CD14-positive monocyte (primary cell): ENCODE results near the gene DUS1L. TPM values are rescaled to one million over a fixed set of nuclear protein-coding genes. Genes with fewer than 3 reads are reported as not detected.

ENCODE experiments used
- DNase-seq, 3 donors: peaks; one replicate each; pipeline ENCODE4 v3.0.0-alpha.2; 2011 to 2022
- H2AFZ ChIP-seq: 2 replicates; pipeline ENCODE4 v1.6.0; 2012; ENCODE audit warnings: mild to moderate bottlenecking, low read depth, low read length, inconsistent platforms; ENCODE audit not compliant: insufficient read depth, poor library complexity, severe bottlenecking
- H3K27ac ChIP-seq, 2 donors: 1 replicate in 1 of 2; 2 replicates in 1 of 2; pipeline ENCODE4 v1.5.1; 2012 to 2013; ENCODE audit warnings: low read length in 2 of 2, control low read depth in 1 of 2, inconsistent platforms in 1 of 2, low read depth in 1 of 2, mild to moderate bottlenecking in 1 of 2
- H3K27me3 ChIP-seq, 2 donors: one replicate each; pipeline versions ENCODE4 v1.6.0 to v1.6.1; 2011 to 2013; ENCODE audit warnings: low read length in 2 of 2; ENCODE audit not compliant: control insufficient read depth in 2 of 2, insufficient read depth in 2 of 2
- H3K36me3 ChIP-seq, 2 donors: replicated peaks in 1 of 2; 1 replicate in 1 of 2; 2 replicates in 1 of 2; pipeline versions ENCODE4 v1.5.1 to v1.6.1; 2012 to 2013; ENCODE audit warnings: low read length in 2 of 2, control low read depth in 1 of 2, inconsistent platforms in 1 of 2, mild to moderate bottlenecking in 1 of 2; ENCODE audit not compliant: insufficient read depth in 2 of 2, control insufficient read depth in 1 of 2
- H3K4me1 ChIP-seq, 2 donors: 1 replicate in 1 of 2; 2 replicates in 1 of 2; pipeline versions ENCODE4 v1.5.1 to v1.6.1; 2012 to 2013; ENCODE audit warnings: low read length in 2 of 2, control low read depth in 1 of 2, inconsistent platforms in 1 of 2, mild to moderate bottlenecking in 1 of 2, moderate library complexity in 1 of 2; ENCODE audit not compliant: insufficient read depth in 2 of 2, control insufficient read depth in 1 of 2
- H3K4me2 ChIP-seq: replicated peaks from 2 replicates; pipeline ENCODE3; 2012; ENCODE audit warnings: low read length, moderate library complexity, mild to moderate bottlenecking; ENCODE audit not compliant: poor library complexity, severe bottlenecking; ENCODE audit errors: extremely low read depth
- H3K4me3 ChIP-seq, 3 experiments: fragments of 200-600 bp in 1 of 3; sonication (generic) in 1 of 3; replicated peaks in 1 of 3; 1 replicate in 2 of 3; 2 replicates in 1 of 3; pipeline ENCODE4 v1.5.1; 2011 to 2013; ENCODE audit warnings: low read length in 3 of 3, mild to moderate bottlenecking in 3 of 3, control low read depth in 2 of 3, low read depth in 2 of 3, inconsistent platforms in 1 of 3, moderate library complexity in 1 of 3
- H3K79me2 ChIP-seq: 2 replicates; pipeline ENCODE4 v1.6.0; 2012; ENCODE audit warnings: mild to moderate bottlenecking, control low read depth, inconsistent platforms, low read length, moderate library complexity; ENCODE audit not compliant: insufficient read depth
- H3K9ac ChIP-seq: 2 replicates; pipeline ENCODE4 v1.6.0; 2017; ENCODE audit warnings: low read length, mild to moderate bottlenecking; ENCODE audit not compliant: insufficient read depth, poor library complexity, severe bottlenecking
- H3K9me3 ChIP-seq, 2 donors: replicated peaks in 1 of 2; 1 replicate in 1 of 2; 2 replicates in 1 of 2; pipeline versions ENCODE4 v1.5.1 to v1.6.1; 2012 to 2013; ENCODE audit warnings: low read length in 2 of 2, control low read depth in 1 of 2; ENCODE audit not compliant: control insufficient read depth in 1 of 2, insufficient read depth in 1 of 2
- H4K20me1 ChIP-seq: 2 replicates; pipeline ENCODE4 v1.6.0; 2012; ENCODE audit warnings: mild to moderate bottlenecking, low read length, control low read depth, moderate library complexity; ENCODE audit not compliant: insufficient read depth
- H3K27ac Mint-ChIP-seq, 7 donors: one replicate each; pipeline ENCODE4 v1.8.0; 2020; ENCODE audit warnings: mild to moderate bottlenecking in 7 of 7, mixed read lengths in 7 of 7, moderate library complexity in 6 of 7, inconsistent platforms in 2 of 7
- H3K27me3 Mint-ChIP-seq, 3 donors: one replicate each; pipeline ENCODE4 v1.8.0; 2021 to 2022; ENCODE audit warnings: low read depth in 3 of 3, mild to moderate bottlenecking in 3 of 3, mixed read lengths in 3 of 3, moderate library complexity in 3 of 3, inconsistent platforms in 1 of 3
- H3K36me3 Mint-ChIP-seq, 2 donors: one replicate each; pipeline ENCODE4 v1.8.0; 2020; ENCODE audit warnings: mixed read lengths in 2 of 2, inconsistent platforms in 1 of 2, mild to moderate bottlenecking in 1 of 2
- H3K4me1 Mint-ChIP-seq: one replicate; pipeline ENCODE4 v1.8.0; 2020; ENCODE audit warnings: mild to moderate bottlenecking, mixed read lengths
- H3K4me3 Mint-ChIP-seq, 2 donors: one replicate each; pipeline ENCODE4 v1.8.0; 2020; ENCODE audit warnings: mild to moderate bottlenecking in 2 of 2, mixed read lengths in 2 of 2, moderate library complexity in 1 of 2
- H3K9me3 Mint-ChIP-seq, 7 donors: one replicate each; pipeline ENCODE4 v1.8.0; 2020 to 2022; ENCODE audit warnings: mixed read lengths in 7 of 7, mild to moderate bottlenecking in 6 of 7, moderate library complexity in 6 of 7, inconsistent platforms in 2 of 7
- WGBS: methylation state at CpG from one replicate; pipeline ENCODE4 v1.1.5; 2013; ENCODE audit warnings: missing lambda C conversion rate; ENCODE audit not compliant: insufficient coverage; 5-methylcytosine and 5-hydroxymethylcytosine counted together
- intact Hi-C, 2 donors: fragments of 100-400 bp; cut with micrococcal nuclease; formaldehyde crosslinking; loops; one replicate each; pipeline versions ENCODE4 v1.15.0 to v1.15.1; 2023
- polyA plus RNA-seq, 3 donors: library from polyadenylated mRNA; depleted of rRNA in 1 of 3; unstranded in 2 of 3; stranded (reverse) in 1 of 3; fragments of 300-500 nt in 2 of 3; fragments of >200 nt in 1 of 3; fragmentation: Illumina TruSeq in 2 of 3; gene quantifications; 1 replicate in 2 of 3; 2 replicates in 1 of 3; pipeline ENCODE4 v1.2.3, GENCODE V29; 2012 to 2021
- TF ChIP-seq, protein P1 (sequence below): fragments of 200-600 bp; IDR thresholded peaks from one replicate; pipeline ENCODE4 v1.8.0; 2022; ENCODE audit warnings: antibody characterized with exemption, mild to moderate bottlenecking

Gene DUS1L
- polyA plus RNA-seq, 3 donors, result 23.9 to 175 (median 47.6) TPM

DNA sequence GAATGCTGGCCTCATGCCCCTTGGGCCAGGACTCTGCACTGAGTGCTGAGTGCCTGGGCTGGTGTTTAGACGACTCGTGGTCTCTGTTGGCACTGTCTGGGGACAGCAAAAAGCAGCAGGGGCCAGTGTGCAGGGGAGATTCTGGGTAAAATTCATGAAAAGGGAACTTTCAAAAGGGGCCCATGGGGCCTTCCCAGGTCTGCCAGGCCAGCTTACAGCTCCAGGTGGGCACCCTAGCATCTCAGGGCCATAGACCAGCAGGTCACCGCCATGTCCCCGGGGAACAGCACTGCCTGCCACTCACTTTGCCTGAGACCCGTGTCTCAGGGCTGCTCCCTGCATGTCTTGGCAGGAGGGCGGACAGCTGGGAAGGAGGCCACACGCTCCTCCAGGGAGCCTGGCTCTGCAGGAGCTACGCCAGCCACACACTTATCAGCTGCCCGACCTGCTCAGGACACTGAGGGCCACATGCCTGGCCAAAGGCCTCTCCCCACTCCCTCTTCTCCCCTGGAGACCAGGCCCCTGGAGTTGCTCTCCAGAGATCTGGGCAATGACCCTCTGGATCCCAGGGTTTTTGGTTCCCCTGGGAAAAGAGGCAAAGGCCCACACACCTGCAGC, 41.2 kb upstream of the DUS1L start:
- peak overlapping the region; percentile 95 for H2AFZ ChIP-seq
- no peaks in the 10 kb centered on the region for H3K27me3 ChIP-seq
- peak overlapping the region; percentile 78 for H3K4me2 ChIP-seq
- H3K27me3 Mint-ChIP-seq, result peaks cover 0 to 3% (median 0%) of the 10 kb centered on the region in 3 donors
- no peaks in the 10 kb centered on the region for H3K36me3 Mint-ChIP-seq
- no peak for DNase-seq
- WGBS, result 39% methylated on average over 8 of the region's 9 CpGs
- peak overlapping the region; percentile 19 to 80 (median 42) for H3K4me3 ChIP-seq
- H4K20me1 ChIP-seq, result no peaks in the 10 kb centered on the region
- H3K4me3 Mint-ChIP-seq, result peak overlapping the region; percentile 78 to 92
- no peaks in the 10 kb centered on the region for H3K36me3 ChIP-seq
- TF ChIP-seq, protein P1, sequence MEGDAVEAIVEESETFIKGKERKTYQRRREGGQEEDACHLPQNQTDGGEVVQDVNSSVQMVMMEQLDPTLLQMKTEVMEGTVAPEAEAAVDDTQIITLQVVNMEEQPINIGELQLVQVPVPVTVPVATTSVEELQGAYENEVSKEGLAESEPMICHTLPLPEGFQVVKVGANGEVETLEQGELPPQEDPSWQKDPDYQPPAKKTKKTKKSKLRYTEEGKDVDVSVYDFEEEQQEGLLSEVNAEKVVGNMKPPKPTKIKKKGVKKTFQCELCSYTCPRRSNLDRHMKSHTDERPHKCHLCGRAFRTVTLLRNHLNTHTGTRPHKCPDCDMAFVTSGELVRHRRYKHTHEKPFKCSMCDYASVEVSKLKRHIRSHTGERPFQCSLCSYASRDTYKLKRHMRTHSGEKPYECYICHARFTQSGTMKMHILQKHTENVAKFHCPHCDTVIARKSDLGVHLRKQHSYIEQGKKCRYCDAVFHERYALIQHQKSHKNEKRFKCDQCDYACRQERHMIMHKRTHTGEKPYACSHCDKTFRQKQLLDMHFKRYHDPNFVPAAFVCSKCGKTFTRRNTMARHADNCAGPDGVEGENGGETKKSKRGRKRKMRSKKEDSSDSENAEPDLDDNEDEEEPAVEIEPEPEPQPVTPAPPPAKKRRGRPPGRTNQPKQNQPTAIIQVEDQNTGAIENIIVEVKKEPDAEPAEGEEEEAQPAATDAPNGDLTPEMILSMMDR, result no peak
- peak overlapping the region; percentile 86 to 87 for H3K27ac ChIP-seq
- H3K27ac Mint-ChIP-seq, result peak overlapping the region; percentile 83 to 94 (median 90)
- H3K9ac ChIP-seq, result peak overlapping the region; percentile 76
- no peaks in the 10 kb centered on the region for H3K79me2 ChIP-seq
- no peaks in the 10 kb centered on the region for H3K9me3 Mint-ChIP-seq
- H3K9me3 ChIP-seq, result no peaks in the 10 kb centered on the region
- peaks cover 24% of the 10 kb centered on the region in 2 donors for H3K4me1 ChIP-seq
- intact Hi-C loops, result no loop called here
- H3K4me1 Mint-ChIP-seq, result peaks cover 31% of the 10 kb centered on the region

GRCh38 chr17:82105882-82106687, 40.5 kb upstream of the DUS1L start:
- no peaks in the 10 kb centered on the region for H3K9me3 Mint-ChIP-seq
- no peaks in the 10 kb centered on the region for H3K79me2 ChIP-seq
- peak overlapping the region; percentile 86 to 87 for H3K27ac ChIP-seq
- peak overlapping the region; percentile 95 for H2AFZ ChIP-seq
- H3K4me3 ChIP-seq, result peak overlapping the region; percentile 19 to 80 (median 42)
- no peaks in the 10 kb centered on the region for H3K36me3 Mint-ChIP-seq
- H3K4me2 ChIP-seq, result peak overlapping the region; percentile 78
- H3K9me3 ChIP-seq, result no peaks in the 10 kb centered on the region
- H3K4me1 Mint-ChIP-seq, result peaks cover 31% of the 10 kb centered on the region
- WGBS, result 6% methylated on average over 24 of the region's 24 CpGs
- H4K20me1 ChIP-seq, result no peaks in the 10 kb centered on the region
- peaks cover 24% of the 10 kb centered on the region in 2 donors for H3K4me1 ChIP-seq
- H3K36me3 ChIP-seq, result no peaks in the 10 kb centered on the region
- no peaks in the 10 kb centered on the region for H3K27me3 Mint-ChIP-seq
- TF ChIP-seq, protein P1, result peak; percentile 29
- intact Hi-C loops, result no loop called here
- DNase-seq, result peak; percentile 47 to 59 (median 57)
- peak overlapping the region; percentile 76 for H3K9ac ChIP-seq
- peak overlapping the region; percentile 78 to 92 for H3K4me3 Mint-ChIP-seq
- peak overlapping the region; percentile 83 to 94 (median 90) for H3K27ac Mint-ChIP-seq
- H3K27me3 ChIP-seq, result no peaks in the 10 kb centered on the region
